Breast epithelium (tissue), 3 donors: Measurements from ENCODE around the gene ISG20L2.

Experiments used
- POLR2AphosphoS5 ChIP-seq, 3 donors: sonication (generic); formaldehyde crosslinking; IDR thresholded peaks; one replicate each; pipeline ENCODE4 v1.6.1; 2017; ENCODE audit warnings: antibody characterized with exemption in 3 of 3
- TF ChIP-seq, protein P1 (sequence below), 3 donors: fragments of 450-650 bp; IDR thresholded peaks; one replicate each; pipeline ENCODE4 v1.5.1; 2016 to 2017; ENCODE audit warnings: antibody characterized with exemption in 3 of 3, mild to moderate bottlenecking in 3 of 3, moderate library complexity in 3 of 3

GRCh38 chr1:156760092-156760795, 31.7 kb upstream of the ISG20L2 start:
- TF ChIP-seq POLR2AphosphoS5 (IDR thresholded peaks at IDR 0.05): no peak
- TF ChIP-seq, protein P1, sequence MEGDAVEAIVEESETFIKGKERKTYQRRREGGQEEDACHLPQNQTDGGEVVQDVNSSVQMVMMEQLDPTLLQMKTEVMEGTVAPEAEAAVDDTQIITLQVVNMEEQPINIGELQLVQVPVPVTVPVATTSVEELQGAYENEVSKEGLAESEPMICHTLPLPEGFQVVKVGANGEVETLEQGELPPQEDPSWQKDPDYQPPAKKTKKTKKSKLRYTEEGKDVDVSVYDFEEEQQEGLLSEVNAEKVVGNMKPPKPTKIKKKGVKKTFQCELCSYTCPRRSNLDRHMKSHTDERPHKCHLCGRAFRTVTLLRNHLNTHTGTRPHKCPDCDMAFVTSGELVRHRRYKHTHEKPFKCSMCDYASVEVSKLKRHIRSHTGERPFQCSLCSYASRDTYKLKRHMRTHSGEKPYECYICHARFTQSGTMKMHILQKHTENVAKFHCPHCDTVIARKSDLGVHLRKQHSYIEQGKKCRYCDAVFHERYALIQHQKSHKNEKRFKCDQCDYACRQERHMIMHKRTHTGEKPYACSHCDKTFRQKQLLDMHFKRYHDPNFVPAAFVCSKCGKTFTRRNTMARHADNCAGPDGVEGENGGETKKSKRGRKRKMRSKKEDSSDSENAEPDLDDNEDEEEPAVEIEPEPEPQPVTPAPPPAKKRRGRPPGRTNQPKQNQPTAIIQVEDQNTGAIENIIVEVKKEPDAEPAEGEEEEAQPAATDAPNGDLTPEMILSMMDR (IDR thresholded peaks at IDR 0.05): no peak
